Islet of Langerhans (tissue), 1 donor: ENCODE results near the gene CLCA1.
"Not testable (repeated sequence)": the region's sequence is repeated elsewhere in the genome, so short reads cannot be mapped to it uniquely, and the experiment has no call there.

Experiments
- FAIRE-seq: peaks from one replicate; lab custom pipeline; 2011; peaks lifted over from hg19 to GRCh38; lab: Jason Lieb, UNC

Gene CLCA1

DNA sequence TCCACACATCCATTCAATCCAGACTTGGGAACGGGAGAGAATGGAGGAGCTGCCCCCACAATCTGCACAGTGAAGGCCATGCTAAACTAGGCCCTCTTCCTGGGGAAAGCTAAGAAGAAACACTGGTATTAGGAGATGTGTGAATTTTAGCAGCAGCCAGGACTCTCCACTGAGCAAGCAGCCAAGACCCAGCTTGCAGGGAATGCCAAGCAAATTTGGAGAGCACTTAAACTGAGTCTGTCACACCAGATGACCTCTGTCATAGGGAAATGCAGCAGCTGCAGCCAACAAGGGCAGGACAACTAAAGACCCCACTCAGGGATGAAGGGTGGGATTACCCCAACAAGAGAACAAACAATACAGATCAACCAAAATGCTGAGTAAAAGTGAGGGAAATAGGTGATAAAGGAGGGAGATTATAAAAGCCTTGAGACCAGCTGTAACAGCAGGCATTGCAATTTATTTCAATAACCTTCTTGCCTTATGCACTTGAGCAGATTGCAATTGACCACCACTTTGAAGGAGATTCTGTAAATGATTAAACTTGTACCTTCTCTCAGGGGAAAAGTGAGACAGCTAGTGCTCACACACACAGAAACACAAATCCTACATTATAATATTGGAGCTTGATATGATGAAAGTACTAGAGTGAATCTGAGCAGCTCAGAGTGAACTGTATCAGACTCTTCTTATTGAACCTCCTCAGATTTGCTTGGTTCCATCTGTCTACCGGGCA lies 2.5 kb upstream of the CLCA1 start:
- peak; percentile 96 for FAIRE-seq

DNA sequence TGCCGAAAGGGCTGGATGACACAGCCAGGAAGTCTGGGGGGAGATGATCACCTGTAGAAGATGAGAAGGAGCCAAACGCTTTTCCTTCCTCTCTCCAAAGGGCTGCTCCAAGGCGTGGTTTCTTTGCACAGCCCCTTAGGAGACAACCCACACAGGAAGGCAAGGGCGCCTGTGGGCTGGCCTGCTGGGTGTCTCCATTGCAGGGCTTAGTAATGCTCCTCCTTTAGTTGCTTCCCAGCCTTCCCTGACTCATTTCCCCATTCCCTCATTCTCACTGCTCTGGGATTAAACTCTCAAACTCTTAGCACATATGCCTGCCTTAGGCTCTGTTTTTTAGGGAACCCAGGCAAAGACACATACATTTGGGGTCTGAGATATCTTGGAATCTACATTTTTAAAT lies 1.7 kb upstream of the CLCA1 start:
- no peak for FAIRE-seq

DNA sequence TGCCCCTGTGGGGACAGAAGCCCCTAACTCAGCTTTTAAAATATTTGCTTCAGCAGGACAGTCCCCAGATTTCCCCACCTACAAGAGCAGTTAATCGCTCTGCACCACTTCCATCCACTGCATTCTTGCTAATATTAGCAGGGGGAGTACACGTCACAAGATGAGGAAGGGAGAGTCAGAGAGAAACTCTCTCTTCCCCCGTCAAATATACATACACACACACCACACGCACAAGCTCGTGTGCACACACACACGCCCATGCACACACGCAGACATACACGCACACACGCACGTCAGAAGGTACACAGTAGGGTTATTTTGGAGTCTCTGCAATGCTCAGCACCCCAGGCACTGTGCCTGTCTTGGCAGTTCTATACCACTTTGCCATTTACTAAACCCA lies 2.1 kb downstream of the CLCA1 start:
- FAIRE-seq: no peak

DNA sequence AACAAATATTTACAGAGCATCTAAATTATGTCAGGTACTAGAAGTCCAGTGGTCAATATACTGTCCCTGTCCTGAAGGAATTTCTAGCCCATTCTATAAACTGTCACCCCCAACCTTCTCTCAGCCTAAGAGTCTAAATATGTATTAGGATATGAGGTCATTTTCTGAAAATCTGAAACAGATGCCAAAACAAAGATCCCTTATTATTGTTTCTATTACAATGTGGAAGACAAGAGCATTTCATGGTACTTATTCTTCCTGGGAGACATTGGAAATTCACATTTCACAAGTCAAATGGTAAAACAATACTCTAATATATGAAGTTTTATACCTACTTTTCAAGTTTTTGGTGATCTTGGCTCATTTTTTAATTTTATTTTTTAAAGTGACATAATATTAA lies 2.6 kb downstream of the CLCA1 start:
- FAIRE-seq: no peak

DNA sequence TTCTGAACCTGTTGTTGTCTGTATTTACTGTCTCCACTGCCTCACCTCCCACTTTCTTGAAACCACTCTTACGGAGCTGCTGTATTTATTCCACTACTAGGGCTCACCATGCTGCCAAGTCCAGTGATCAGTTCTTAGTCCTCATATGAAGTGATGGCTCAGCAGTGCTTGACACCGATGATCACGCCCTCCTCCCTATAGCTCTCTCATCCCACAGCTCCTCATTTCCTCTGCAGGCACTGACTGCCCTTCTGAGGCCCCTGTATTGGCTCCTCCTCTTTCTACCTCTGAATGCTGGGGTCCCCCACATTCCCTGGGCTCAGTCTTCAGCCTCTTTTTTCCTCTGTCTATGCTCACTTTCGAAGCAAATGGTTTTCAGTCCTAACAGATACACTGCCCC lies 3.4 kb downstream of the CLCA1 start:
- no peak for FAIRE-seq

DNA sequence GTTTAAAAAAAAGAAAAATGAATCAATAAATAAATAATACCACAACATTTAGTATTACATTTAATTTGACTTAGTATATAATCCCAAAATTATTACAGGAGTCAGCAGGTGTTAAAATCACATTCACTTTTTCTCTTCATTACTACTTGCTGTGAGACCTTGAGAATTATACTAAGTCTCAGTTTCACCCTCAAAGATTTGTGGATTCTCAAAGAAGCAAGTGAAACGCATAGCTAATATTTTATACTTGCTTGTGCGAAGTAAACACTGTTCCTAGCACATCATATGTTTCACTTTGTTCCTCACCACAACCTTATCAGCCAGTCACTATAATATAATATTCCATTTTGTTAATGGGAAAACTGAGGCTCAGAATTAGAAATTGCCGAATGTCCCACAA lies 4.0 kb downstream of the CLCA1 start:
- no peak for FAIRE-seq

DNA sequence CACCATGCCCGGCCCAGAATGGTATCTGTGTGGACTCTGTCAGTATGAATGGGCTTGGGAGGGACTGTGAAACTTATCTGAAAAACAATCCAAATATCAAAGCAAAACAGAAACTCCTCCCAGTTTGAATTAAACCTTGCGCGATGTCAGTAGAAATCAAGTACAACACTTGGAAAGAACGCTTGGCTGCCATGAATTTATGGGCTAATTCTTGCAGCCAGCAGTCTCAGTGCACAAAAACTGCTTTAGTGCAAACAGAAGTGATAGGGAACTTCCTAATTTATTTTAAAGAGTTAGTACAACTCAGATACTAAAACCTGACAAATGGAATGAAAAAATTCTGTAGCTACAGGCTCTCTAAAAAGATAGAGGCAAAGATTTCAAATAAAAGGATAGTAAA lies 8.5 kb downstream of the CLCA1 start:
- FAIRE-seq: no peak

DNA sequence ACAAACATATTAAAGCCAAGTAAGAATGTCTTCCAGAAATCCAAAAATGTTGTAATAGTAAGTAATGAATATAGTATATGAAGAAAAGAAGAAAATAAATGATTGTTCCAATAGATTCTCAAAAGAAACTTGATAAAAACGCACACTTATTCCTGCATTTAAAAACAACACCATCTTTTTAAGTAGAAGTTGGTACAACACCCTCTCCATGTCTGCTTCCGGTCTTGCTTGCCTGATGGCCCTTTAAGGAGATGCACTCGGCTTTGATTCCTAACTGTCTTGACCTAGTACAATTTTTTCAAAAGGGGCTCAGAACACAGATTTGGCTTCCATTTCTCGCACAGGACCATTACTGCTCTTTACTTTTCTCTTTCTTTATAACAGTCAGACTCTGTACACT lies 9.0 kb downstream of the CLCA1 start:
- no peak for FAIRE-seq

DNA sequence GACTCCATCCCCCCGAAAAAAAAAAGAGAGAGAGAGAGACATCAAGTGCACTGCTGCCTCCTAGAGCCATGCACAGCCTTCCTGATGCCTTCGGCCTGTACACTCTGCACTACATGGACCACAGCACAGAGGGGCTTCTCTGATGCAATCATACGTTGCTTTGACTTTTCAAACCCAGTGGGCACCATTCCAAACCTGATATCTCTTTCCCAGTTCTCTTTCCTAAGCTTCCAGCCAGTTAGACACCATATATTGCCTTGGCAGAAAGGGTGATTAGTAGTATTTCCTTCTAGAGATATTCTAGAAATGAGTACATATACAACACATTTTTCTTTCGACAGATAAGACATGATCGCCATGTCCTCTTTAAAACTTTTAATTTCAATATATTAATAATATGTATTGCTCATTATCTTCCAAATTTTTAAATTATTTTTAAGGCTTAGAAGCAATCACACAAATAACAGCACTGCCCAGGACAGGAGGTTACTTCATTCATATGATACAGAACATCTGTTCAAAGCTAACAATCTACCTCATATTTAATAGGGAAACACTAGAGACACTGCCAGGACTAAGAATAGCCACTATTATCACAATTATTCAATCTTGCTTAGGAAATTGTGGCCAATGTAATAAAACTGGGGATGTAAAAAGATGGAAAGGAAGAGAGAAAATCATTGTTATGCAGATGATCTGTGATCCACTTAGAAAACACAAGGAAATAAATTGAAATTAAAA lies 9.9 kb downstream of the CLCA1 start:
- FAIRE-seq: peak; percentile 5

DNA sequence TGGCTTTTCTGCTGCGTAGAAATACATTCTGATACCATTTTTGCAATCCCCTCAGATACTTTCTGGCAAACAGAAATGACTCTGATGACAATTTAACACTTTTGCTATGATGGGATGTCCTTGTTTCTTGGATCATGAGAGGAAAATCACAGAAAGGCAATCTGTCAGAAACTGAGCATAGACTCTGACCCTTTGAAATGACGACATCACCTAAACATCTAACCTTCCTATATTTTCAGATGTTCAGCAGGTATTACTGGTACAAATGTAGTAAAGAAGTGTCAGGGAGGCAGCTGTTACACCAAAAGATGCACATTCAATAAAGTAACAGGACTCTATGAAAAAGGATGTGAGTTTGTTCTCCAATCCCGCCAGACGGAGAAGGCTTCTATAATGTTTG lies 13.2 kb downstream of the CLCA1 start:
- FAIRE-seq: no peak

DNA sequence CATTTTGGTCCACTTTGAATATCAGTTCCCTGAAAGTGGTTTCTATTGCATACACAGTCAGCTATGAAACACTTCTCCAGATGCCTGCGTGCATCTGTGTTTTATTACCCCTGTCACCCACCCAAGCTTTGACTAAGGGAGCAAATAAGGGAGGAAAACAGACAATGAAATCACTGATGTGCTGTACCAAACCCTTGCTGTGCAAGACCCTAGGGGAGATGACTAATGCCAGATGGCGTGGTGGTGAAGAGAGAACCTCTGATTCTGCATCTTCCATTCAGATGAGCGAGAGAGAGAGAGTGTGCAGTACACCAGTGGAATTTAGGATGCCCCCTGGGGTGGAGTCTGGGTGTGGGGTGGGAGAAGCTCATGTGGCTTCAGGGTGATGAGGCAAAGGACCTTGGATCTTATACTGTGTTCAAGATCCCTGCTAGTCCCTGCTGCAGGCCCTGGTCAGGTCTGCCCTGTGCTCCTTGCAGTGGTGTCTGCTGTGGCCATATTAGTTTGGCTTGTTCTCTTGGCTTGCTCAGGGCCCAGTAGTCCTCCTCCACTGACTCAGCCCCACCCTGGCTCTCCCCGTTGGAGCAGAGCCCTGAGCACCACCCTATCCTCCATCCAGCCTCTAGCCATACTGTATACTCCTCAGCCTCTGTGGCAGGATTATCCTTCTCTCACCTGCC lies 18.5 kb downstream of the CLCA1 start:
- FAIRE-seq: no peak

DNA sequence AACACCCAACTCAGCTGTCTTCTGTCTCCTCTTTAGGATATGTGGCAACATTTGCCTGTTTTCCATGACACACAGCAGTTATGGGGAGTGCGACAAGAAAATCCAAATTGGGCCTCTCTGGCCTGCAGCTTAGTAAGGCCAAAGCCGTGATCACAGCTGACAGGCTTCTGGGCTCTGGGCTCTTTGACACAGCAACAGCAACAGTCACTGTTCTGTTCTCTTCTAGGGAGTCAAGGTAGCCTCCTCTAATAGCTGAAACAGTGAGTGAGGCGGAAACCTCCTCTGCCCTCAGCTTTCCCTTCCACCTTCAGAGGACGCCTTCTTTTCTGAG lies 19.0 kb downstream of the CLCA1 start:
- no peak for FAIRE-seq

DNA sequence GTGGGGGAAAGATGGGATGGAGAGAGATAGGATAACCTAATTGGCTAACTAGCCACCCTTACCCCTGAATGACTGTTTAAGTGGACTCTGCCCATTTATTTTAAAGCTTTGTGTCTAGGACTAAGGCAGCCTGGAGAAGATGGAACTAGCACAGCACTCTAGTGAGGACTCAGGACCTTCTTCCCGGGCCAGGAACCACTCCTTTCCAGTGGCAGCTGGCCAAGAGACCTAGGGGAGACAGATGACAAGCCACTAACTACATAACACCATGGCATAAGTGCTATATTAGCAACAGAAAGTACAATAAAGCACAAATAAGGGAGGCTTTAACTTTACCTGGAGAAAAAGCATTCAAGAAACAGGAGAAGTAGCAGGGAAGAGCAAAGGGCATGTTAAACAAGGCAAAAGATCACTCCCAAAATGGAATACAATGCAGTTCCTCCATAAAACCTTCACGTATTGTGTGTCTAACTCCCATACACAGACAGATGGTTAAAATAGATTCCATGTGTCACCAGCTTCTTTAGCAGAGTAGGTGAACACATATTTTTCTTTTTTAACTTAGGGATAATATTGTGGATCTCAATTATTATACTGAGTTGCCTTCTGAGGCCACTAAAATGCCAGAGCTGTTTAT lies 20.6 kb downstream of the CLCA1 start:
- FAIRE-seq: no peak

DNA sequence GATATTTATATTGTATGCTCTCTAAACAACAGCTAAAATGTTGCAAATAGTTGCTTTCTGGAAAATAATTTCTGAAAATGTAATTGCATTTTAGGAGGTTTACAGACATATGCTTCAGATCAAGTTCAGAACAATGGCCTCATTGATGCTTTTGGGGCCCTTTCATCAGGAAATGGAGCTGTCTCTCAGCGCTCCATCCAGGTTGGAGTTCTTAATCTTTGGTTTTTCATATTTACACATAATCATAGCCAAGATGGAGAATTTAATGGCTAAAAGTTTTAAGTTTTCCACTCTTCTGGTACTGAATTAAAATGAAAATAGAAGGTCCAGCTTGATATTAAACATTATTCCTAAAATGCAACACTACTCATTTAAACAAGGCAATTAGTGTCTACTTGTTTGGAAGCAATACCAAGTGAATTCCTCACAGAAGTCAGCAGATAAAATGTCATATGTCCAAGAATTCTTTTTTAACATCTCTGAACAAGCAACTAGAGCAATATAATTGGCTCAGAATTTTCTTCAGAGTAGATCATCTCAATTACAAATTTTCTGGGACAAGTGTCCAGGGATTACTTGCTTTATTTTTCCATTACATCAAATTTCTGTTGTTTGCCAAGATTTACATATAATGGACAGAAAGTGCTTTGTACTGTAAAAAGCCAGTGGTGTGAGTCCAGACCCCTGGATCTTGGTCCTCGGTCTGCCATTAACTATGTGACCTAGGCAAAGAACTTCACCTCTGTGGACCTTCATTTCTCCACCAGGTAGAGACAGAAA lies 22.6 kb downstream of the CLCA1 start:
- FAIRE-seq: no peak

DNA sequence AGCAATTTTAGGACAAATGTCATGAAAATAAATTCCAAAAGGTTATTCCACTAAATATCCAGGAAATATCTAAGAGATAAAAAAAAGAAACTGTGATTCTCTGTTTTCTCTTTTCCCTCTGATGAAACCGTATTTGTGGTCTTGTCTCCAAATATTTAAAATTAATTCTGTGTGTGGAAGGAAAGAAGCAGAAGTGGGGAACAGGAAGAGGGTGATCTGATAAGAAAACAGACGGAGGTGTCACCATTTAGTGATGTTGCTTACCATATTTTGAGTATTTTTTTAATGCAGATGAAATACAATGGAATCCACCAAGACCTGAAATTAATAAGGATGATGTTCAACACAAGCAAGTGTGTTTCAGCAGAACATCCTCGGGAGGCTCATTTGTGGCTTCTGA lies 29.6 kb downstream of the CLCA1 start:
- FAIRE-seq: no peak

DNA sequence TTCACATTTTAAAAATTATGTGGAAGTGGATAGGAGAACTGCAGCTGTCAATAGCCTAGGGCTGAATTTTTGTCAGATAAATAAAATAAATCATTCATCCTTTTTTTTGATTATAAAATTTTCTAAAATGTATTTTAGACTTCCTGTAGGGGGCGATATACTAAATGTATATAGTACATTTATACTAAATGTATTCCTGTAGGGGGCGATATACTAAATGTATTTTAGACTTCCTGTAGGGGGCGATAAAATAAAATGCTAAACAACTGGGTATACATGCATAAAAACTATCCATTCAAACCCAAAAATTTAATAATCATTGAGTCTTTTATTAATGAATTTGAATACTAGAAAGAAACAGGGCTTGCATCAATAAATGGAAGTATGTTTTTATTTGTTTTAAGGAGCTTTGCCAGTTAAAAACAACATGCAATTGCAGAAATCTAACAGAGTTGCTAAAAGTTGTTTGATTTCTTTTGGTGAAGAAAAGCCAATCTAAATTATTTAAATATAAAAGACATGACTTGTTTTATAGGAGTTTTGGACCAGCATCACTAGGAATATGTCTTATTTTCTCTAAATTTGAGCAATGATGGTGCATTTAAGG lies 31.4 kb downstream of the CLCA1 start:
- peak; percentile 92 for FAIRE-seq

DNA sequence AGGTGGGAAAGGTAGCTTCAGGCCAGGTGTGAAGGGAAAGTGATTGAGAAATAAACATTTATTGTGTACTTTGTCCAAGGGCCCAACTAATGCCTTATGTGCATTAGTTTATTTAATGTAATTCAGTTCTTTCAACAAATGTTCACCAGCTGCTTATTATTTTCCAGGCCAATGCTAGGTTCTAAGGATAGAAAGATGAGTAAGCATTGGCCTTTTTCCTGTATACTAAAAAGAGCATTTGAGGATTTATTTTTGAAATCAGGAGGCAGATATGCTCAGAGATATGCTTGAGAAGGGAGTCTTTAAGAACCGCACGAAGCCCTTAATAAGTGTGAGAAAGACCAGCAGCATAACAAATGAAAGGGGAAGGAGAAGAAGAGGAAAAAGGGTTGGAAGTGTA lies 32.0 kb downstream of the CLCA1 start:
- peak; percentile 72 for FAIRE-seq

DNA sequence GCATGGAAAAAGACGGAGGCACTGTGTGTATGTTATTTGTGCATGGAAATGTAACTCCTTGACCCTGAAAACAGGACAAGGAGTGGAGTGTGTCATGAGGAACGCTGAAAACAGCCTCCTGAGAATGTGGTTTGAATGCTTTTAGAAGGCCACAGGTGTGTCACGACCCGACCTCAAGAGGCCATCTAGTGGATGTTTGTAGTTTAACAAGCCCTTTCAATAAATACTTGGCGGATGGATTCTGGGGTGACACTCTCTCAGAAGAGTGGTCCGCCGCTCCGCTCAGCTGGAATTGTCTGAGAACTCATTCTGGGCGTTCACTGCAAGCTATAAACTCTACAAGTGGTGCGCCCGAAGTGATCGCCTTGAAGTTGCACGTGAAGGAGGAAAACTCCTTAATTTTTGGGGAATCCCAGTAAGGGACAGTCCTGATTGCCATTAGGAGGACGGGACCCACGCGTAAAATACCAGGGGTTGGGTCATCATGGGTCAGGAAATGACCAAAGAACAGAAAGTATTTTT lies 33.5 kb downstream of the CLCA1 start:
- not testable (repeated sequence) for FAIRE-seq

DNA sequence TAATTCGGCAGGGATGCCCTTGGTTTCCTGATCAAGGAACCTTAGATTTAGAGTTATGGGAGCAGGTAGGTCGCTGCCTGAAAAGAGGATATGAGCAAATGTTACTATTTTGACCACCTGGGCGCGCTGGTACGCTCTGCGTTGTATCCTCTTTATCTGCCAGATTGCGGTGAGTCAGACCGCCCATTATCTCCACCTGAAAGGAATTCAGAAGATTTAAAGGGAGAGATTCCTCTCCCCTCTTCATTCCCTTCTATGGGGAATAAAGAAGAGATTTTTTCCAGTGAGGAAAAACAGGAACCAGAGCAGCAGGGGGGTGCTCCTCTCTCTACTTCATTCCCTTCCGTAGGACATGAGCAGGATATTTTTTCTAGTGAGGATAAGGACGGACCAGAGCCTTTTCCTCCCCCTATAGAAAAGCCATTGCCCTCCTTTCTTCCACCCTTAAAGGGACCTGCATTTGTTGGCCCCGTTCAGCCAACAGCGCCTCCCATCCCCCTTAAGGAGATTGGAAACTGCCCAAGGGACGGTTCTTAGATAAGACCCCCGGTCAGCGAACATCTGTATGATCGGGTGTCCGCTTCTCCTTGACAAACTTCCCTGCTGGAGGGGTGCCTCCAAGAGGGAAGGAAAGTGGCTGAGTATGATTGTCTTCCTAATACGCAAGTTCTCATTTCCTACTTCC lies 34.1 kb downstream of the CLCA1 start:
- FAIRE-seq: peak; percentile 47

DNA sequence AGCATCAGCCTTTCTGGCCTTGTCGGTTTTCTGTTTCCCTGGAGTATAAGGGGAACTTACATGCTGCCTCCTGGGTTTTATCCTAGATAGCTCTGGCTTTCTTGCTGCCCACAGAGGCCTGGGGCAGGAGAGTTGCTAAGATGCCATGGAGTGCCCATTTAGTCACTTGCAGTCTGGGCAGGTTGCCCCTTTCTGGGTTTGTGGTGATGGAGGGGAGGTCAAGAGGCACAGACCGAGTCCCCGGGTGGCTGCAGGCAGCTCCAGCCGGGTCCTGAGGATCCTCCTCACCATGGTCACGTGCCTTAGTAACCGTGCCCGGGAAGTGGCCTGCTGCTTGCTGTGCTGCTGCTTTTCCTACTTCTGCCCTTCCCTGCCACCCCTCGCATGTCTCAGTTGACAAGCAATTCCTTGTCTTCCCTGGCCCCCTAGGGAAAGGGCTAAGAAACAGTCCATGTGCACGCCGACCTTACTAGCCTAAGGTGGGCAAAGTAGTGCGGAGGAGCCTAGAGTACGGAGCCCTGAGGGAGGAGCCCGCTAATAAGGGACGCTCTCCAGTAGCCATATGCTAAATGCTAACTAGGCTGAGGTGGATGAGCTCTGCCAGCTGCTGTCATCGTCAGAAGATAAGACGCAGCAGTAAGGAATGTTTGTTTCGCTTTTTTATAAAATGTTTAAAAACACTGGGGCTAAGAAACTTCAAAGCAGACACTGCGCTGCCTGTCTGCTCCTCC lies 34.8 kb downstream of the CLCA1 start:
- no peak for FAIRE-seq
